Lung microvascular endothelial cell (primary cell): ENCODE results near the gene ETV5. TPM values are rescaled to one million over a fixed set of nuclear protein-coding genes. Genes with fewer than 3 reads are reported as not detected.

Experiments
- DNase-seq, 2 donors: peaks; one replicate each; pipeline versions ENCODE4 v3.0.0 to v3.0.0-alpha.2; 2010; ENCODE audit warnings: low read depth in 2 of 2
- total RNA-seq: library from RNA; depleted of rRNA; stranded (reverse); fragments of >200 nt; gene quantifications from 2 replicates; pipeline ENCODE4 v1.2.1, GENCODE V29; 2014

Gene ETV5
- total RNA-seq, 1 donor from 2014 or later = 12.7 TPM

DNA sequence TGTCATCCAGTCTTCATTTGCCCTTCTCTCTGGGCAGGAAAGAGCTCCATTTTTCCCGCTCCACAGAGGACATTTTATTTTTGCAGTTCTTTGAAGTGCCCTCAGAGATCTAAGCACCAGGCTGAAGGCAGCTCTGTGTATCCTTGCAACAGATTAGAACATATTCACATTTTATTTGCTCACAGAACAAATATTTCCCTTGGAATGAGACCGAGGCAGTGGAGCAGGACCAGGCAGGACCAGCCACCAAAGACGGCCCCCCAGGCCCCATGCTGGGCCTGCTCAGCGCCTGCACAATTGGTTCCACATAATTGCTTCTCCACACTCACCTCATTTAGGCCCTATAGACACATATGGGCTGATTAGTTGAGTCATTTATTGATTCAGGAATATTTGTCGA, 15.7 kb upstream of the ETV5 start:
- no peak for DNase-seq

DNA sequence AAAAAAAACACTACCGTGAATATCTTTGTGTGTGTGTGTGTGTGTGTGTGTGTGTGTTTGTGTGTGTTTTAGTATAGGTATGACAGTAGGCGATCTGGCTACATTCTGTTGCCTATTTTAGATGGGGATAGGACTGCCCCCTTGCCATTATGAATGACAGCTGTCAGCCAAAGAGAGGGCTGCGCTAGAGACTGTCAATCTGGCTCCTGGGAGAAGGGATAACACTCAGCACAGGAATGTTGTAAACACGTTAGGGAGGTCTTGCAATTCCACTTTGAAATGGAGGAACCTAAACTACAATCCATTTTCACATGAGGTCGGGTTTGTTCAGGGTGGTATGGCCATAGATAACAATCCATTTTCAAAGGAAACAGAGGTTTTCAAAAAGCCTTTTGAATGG, 14.1 kb upstream of the ETV5 start:
- DNase-seq = no peak

DNA sequence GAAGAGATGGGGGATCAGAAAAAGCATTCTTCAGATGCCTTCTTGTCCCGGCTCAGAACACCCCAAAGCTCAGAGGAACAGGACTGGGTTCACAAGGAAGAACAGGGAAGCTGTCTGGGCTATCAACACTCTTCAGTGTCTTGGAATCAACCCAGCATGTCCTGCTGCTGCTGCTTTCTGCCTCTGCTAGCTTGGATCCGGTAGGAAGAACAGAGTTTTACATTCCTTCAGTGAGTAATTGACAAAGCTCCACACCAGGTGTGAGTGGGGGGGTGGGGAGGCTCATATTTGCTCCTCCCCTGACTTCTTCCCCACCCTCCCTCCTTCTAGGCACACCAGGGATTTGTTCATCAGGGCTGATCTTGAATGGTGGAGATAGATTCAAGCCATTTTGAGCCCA, 13.1 kb upstream of the ETV5 start:
- no peak for DNase-seq

DNA sequence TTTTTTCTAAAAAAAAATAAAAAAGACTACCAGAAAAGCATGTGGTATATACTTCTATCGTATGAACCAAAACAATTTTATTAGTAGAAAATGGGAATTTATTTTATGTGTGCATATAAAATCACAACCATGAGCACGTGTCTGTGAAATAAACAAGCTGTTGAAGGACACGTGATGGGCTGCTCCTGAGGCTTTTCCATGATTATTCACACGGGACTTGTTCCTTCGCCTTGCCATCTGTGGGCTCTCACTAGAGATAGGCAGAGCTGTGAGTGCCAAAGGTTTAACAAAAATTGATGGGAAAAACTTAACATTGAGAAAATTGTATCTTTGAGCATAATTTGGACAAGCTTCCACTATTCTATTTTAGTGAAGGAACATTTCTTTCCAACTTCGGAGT, 12.4 kb upstream of the ETV5 start:
- no peak for DNase-seq

DNA sequence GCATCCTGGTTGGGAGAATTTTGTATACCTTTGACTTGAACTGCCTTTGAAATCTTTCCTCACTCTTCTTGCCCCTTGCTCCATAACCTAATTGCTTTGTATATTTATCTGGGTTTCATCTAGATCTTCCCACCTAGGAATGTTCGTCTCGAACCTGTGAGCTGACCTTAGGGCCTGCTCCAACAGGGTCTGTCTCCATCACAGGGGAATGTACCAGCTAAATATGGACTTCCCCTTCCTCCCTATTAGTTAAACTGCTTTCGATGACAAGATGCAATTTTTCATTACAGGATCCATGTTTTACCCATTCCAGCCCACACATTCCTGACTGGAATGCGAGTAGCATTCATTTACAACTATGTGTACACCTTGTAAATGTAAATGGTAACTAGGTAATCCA, 10.6 kb upstream of the ETV5 start:
- DNase-seq = no peak

DNA sequence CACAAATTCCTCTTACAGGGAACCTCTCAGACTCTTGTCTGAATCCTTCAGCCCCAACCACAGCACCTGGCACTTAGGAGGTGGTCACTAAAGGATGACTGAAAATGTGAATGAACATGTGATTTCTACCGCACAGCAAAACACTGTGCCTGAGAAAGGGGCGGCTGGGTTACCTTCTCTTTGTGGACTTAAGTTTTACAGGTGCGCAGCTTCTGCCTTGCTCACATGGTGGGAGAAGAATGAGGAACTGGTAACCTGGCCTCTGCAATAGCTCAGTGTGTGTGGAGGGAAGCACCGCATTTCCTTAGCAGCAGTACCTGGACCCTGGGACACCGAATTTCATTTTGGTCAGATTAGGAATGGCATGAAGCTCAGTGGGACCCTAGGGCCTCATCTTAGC, 9.8 kb upstream of the ETV5 start:
- no peak for DNase-seq

DNA sequence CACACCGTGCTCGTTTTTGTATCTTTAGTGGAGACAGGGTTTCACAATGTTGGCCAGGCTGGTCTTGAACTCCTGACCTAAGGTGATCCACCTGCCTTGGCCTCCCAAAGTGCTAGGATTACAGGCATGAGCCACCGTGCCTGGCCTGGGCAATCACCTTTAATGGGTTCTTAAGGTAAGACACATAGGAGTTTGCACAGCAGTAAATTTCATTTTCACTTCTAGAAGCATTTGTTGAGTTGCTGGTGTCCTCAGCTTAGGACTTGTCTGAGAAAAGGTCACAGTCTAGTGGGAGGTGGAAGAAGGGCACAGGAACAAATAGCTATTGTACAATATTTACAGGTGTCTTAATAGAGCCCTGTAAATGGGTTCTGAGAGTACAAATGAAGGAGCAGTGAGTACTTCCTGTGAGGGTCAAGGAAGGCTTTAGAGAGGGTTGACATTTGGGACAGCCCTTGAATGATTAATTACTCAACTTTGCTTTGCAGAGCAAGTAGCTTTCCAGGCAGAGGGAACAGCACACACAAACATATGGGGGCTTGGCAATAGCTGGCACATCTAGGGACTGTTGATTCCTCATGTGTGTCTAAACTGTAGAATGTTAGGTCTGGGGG, 8.7 kb upstream of the ETV5 start:
- no peak for DNase-seq

DNA sequence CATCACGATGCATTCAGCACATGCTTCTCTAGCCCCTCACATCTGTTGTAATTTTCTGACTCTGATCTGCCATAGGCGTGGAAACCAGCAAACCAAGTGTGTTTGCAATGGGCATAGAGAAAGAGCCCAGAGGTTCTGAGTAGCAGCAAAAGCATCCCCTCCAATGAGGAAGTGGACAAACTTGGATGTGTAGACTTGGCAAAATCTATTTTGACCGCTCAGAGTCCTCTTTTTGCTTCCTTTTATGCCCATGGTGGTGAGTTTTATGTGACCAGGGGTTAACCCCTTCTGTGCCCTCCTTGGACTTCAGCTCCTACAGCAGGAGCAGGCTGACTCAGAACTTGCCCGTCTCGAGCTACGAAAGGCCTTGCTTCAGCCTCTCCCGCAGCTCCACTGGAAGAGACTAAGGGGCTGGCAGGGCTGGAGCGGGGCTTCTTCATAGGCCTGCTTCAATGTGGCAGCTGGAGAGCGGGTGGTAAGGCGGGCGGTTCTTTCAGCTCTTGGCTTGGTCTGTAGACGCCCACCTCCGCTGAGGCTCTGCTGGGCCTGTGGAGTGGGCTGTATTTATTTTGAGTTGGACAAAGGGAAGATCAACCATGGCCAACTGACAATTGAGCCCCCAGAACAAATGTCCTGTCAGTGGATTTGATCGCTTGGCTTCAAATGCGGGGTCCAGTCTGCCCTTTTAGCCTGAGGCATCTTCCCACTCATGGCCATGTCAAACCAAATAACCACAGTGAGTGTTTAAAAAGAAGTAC, 6.5 kb upstream of the ETV5 start:
- DNase-seq = no peak

DNA sequence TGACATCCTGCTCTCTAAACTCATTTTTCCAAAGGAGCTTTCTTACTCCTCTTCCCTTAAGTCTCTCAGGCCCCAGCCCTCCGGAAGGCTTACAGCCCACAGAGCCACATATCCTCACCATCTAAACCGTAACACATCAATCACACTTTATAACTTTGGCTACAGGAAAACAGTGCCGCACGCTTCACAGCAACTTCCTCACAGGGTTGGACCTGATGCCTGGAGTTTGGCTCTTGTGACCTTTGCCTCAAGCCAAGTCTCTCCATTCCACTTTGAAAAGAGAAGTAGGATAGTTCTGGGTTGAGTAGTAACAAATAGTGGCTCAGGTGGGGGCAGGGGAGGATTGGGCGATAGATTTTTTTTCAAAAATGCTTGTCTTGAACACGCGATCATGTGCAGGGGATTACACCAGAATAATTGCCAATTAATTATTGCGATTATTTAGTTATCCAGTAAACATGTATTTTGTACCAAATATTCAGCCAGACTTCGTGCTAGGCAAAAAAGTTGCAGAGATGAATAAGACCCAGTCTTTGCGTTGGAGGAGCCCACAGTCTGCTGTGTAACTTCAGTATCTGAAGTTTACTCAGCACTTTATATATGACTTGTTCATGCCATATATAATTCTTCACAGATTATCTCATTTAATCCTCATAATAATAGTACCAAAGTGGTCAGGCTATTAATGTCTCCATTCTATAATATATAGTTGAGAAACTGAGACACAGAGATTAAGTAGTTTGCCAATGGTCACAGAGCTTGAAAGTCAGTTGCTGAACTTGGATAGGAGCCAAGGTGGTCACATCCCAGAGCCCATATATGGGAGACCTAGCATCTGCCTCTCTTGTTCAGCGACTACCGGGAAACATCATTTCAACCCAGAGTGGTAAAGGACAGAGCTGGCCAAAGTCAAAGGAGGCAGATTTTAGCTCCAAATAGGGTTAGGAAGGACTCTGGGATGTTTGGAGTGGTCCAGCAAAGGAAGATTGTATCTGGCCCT, 2.4 kb upstream of the ETV5 start:
- peak in 1 of 2 donors; percentile 37 for DNase-seq

DNA sequence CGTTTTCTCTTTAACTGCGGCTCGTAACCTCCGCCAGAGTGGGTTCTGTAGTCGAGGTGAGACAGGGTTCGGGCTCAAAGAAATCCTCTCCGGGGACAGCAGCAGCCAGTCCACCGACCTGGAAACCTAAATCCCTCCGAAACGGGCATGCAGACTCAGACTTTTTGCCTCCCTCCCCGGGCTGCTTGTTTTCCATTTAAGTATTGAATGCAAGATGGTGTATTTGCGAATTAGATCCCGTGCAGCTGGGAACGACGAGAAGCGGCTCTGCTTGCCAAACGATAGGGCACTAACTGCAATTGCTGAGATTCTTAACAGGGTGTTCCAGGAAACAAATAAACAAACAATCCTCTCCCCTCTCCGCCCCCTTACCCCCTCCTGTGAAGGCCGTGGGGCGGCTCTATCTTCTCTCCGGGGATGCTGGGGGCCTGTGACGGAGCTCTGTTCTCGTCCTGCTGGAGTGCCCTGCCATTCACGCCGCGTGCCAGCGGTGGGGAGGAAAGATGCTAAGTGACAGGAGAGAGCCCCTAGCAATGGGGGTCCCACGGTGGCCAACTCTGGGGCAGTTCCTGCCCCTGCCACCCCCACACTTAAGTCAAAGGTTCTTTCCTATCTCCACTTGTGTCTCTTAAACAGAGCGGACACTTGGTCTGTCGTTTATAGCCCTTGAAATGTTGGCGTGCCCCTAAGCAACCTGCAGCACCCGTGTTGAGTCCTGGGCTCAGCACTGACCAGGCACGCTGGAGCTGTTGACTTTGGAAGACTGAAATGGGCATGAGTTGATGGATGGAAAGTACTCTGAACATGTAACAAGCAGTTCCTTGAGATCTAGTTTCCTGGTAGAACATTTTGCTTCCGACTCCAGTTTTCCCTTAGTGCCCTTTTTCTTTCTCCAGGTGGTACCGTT, 1.3 kb upstream of the ETV5 start:
- peak; percentile 26 to 30 for DNase-seq

DNA sequence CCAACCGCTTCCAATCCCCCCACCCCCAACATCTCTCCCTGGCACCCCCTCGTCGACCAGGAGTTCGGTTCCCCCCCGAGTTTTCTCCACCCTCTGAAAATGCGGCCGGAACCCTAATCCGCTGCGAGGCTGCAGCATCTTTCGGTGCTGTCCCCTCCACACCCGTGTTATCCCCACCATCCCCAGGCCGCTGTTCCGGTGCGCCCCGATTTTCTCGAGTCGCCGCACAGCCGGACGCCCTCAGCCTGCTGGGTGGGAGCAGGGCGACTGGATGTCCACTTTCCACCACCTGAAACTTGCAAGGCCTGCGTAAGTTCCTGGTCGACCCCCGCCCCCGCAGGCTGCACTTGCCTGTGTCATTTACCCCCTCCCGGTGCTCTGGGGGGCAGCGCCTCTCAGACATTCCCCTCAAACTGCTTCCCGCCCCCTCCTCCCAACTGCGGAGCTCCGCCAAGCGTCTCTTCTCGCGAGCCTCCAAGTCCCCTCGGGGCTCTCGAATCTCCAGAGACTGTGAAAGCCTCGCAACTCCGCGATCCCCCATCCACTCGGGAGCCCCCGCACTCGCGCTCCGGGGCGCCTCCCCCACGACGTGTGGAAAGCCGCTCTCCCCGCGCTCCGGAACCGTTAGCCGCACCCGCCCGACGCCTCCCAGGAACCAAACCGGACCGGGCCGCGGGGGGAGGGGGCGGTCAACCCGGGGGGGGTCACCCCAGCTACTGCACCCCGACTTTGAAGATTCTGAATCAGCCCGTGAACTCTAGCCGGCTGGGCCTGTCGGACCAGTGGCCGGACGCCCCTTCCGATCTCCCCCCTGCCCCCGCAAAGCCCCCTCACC, 566 bp downstream of the ETV5 start:
- peak; percentile 54 to 72 for DNase-seq

DNA sequence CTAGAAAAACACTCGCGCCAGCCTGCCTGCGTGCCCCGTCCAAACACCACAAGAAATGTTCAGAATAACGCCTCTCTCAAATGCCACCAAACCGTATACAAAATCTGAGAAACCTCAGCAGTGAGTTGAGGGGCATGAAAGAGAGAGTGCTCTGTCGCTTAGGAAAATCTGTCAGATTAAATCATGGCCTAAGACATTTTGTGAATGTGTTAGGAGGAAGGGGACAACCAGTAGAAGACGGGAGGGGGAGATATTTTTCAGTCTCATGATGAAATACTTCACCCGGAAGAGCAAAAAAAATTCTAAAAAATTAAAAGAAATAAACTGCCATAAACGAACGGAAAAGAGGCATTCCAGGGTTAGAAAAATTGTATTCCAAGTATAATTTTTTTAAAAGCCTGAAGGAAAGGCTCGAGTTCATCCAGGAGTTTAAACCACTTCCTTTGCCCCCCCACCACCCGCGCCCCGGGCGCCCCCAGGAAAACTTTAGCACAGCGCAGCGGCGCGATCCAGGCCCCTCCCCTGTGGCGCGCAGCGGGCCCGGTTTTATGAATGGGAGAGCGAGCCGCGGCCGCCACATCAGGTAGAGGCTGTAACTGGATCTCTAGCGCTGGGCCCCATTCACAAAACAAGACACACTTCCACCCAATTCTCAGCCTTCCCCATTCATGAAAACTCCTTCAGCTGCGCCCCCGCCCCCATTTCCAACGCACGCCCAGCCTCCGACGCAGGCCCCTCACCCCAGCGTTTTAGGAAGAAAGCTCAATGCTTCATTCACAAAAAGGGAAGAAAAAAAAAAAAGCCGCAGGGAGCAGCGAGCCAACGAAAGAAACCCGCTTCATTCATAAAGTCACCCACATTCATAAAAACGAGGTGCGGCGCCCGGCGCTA, 1.4 kb downstream of the ETV5 start:
- peak; percentile 68 for DNase-seq

DNA sequence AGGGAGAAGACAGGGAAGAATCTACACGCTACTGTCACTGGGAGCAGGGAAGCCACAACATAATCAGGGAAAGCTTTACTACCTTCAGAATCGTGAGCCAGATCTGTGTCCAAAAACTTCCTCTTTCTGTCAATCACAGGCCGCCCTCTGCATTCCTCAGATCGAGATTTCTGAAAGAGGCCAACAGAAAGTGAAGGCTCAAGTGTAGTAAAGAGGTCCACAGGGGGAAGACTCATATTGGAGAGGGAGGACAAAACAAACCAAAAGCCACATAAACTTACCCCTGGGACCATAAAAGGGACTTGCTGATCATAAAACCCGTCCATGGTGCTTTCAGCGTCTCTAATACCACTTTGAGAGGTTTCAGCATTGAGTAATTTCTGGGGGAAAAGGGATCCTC, 3.3 kb downstream of the ETV5 start:
- DNase-seq = no peak

DNA sequence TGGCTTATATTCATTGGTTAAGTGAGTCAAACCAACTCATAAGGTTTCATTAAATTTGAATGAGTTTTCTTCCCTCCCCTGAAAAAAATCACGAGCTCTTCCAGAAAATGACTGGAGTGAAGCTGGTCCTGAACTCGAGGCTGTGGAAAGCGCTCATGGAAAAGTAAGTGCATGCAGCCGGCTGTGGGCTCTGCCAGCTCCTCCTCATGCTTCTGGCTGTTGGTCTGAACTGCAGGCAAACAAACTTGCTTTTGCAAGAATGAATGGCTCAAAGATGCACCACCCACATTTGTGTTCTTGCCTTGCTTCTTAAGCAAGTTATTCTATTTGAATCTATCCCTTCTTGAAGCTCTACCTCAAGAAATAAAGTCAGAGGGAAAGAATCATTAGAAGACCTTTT, 6.2 kb downstream of the ETV5 start:
- no peak for DNase-seq

DNA sequence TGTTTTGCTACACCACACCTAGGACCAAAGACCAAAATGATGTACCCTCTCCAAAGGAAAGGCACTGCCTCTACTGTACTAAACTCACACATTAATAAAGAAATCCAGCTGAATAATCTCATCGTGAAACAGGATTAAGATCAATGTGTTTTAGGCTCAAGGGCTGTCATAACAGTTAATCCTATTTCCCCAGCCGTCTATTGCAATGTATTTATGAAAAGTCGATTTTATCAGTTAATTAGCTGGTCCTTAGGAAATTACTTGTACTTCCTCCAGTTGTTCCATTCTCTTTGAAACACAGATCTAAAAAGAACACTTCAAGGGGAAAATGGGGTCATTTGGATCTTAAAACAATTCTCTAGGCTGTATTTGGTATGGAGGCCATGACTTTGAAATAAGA, 8.5 kb downstream of the ETV5 start:
- no peak for DNase-seq

DNA sequence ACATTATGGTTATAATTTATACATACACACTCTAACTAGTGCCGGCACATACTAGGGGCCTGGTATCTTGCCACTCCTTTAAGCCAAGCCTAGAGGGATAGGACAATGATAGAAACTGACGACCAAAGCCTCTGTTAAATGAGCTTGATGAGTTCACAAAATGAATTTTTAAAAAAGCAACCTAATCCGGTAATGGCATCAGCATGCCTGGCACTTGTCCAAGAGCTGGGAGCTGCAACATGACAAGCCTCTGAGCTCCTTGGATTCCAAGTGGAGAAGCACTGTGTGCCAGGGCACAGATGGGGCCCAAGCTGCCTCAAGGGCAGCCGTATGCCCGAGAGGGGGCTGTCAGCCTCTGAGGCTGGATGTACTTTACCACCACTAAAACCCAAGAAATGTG, 9.7 kb downstream of the ETV5 start:
- peak; percentile 45 to 80 for DNase-seq

DNA sequence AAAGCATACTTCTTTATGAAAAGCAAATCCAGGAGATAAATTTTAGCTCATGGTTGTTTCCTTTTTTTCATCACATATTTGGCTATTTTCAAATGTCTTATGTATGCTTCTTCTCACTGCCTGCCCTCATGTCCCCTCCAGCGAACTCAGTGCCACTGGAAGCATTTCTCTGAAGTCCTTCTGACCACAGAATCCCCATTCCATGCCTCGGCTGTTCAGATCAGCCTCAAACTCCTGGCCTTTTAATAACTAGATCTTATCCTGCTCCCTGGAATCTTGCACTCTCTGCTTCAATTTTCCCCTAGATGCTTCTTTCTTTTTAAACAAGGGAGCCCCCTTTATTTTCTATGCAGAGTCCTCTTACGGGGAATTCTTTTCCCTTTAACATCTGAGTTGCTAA, 10.1 kb downstream of the ETV5 start:
- DNase-seq = no peak

DNA sequence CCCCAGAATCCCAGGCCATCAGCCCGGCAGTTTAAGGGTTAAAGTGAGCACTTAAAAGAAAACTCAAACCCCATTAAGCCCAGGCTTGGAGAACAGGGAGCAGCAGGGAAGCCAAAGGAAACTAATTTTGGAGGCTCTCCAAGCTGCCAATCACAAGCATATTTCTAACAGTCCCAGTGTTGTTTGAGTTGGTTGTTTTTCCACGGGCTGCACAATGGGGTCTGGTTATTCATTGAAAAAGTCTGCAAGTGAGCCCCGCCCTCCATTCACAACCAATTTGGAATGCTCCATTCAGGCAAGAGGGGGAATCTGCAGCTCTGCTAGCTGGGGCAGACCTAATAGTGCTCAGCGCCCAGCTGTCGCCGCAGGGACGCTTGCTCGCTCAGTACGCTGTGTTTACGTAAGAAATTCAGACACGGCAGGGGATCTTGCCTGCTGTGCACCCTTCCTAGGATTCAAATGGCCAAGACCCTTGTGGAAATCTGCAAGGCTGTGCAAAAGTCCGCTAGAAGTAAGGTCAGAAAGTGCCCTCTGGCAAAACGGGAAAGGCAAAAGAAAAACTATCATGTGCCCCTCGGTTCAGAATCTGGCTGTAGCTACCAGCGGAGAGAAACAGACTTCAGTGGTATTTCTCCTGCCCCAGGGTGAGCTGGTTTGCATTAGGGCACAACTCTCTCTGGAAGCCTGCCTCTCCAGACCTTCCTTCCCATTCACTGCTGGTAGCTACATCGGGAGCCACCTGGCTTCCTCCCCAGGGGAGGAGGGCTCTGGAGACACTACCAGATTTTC, 11.0 kb downstream of the ETV5 start:
- DNase-seq = peak; percentile 96

DNA sequence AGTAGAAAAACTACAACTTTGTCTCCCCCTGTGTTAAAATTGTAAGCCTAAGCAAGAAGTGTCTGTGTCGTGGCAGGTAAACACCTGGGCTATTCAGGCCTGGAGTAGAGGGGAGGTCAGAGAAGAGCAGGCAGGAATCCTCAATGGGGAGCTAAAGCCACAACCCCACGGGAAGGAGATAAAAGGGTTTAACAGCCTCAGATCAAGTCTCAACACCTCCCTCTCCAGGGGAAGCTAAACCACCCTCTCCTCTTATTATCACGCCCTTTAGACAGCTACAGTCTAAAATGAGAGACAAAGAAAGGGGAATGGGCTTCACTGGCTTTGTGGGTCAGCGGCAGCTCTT, 11.6 kb downstream of the ETV5 start:
- no peak for DNase-seq
